ENCODE results near the gene DAAM1. TPM values are rescaled to one million over a fixed set of nuclear protein-coding genes. Genes with fewer than 3 reads are reported as not detected.

Gene DAAM1
- polyA plus RNA-seq, 1 of the 3 experiments (the other 2 are of a cell fraction), result 5.1 TPM

GRCh38 chr14:59344016-59344415, 155.5 kb downstream of the DAAM1 start:
- Histone ChIP-seq H2AFZ (ENCODE audit: low read depth) (no peak overlapping the region), H3K4me2 (no peak overlapping the region), H3F3A (replicated peaks; ENCODE audit: insufficient read depth) (peaks cover 5% of the 10 kb centered on the region), H4K20me1 (ENCODE audit: insufficient read depth) (no peaks in the 10 kb centered on the region), H3K36me3 (replicated peaks in 1 of 2; ENCODE audit: control insufficient read depth in 1 of 2, insufficient read depth in 2 of 2, low read length in 1 of 2) (peaks cover 30 to 36% of the 10 kb centered on the region in 2 experiments), H3K9ac (no peak overlapping the region), H3K9me2 (no peaks in the 10 kb centered on the region), H3K4me3 (ENCODE audit: low read depth in 2 of 2, low read length in 1 of 2) (no peak overlapping the region), H3K4me1 (ENCODE audit: control insufficient read depth in 1 of 2, insufficient read depth in 2 of 2, low read depth in 1 of 2, low read length in 1 of 2) (peaks cover 15 to 16% of the 10 kb centered on the region in 2 experiments; a peak in 3 of 4 replicates), H3K79me2 (ENCODE audit: insufficient read depth) (no peaks in the 10 kb centered on the region), H3K27ac (ENCODE audit: low read depth in 2 of 2, low read length in 1 of 2) (no peak overlapping the region), H3K27me3 (ENCODE audit: insufficient read depth) (no peaks in the 10 kb centered on the region), H3K9me3 (no peaks in the 10 kb centered on the region)
- ChIA-PET CTCF (no interaction called here), POLR2A (no interaction called here)
- DNase-seq, result no peak
- WGBS (ENCODE audit: low lambda C conversion rate), result 83% methylated on average over 4 of the region's 4 CpGs
- no peak for TF ChIP-seq TCF12 (IDR thresholded peaks at IDR 0.05)
- no peak for TF ChIP-seq IRF3 (IDR thresholded peaks at IDR 0.05; ENCODE audit: low read depth, low read length)
- no peak for TF ChIP-seq MEF2A (IDR thresholded peaks at IDR 0.05; ENCODE audit: borderline replicate concordance, low read depth)
- no peak for TF ChIP-seq RFX5 (IDR thresholded peaks at IDR 0.05; ENCODE audit: low read length)
- TF ChIP-seq ZBTB33 (IDR thresholded peaks at IDR 0.05; ENCODE audit: borderline replicate concordance, low read depth), result no peak
- no peak for TF ChIP-seq CHD2 (IDR thresholded peaks at IDR 0.05; ENCODE audit: low read length, partially characterized antibody)
- no peak for TF ChIP-seq TEAD4 (IDR thresholded peaks at IDR 0.05; ENCODE audit: borderline replicate concordance, insufficient read depth)
- TF ChIP-seq MXI1 (IDR thresholded peaks at IDR 0.05; ENCODE audit: low read depth, low read length), result no peak
- TF ChIP-seq NRF1 (IDR thresholded peaks at IDR 0.05; ENCODE audit: low read depth, low read length), result no peak
- no peak for TF ChIP-seq RXRA (IDR thresholded peaks at IDR 0.05; ENCODE audit: borderline replicate concordance, low read depth)
- TF ChIP-seq MAX (IDR thresholded peaks at IDR 0.05; ENCODE audit: low read depth), result no peak
- TF ChIP-seq TAF1 (IDR thresholded peaks at IDR 0.05; ENCODE audit: borderline replicate concordance, low read depth, low read length), result no peak
- TF ChIP-seq YY1 (IDR thresholded peaks at IDR 0.05; ENCODE audit: low read depth), result no peak
- TF ChIP-seq NFIC (IDR thresholded peaks at IDR 0.05; ENCODE audit: borderline replicate concordance), result no peak
- TF ChIP-seq ELF1 (IDR thresholded peaks at IDR 0.05), result no peak
